AG10803 (cell line): ENCODE measurements around the gene EDEM3.

Source experiments
- DNase-seq: peaks from one replicate; pipeline ENCODE4 v3.0.0; 2010; ENCODE audit warnings: low read depth
- H3K4me3 ChIP-seq: 2 replicates; pipeline ENCODE4 v1.5.1; 2011; ENCODE audit warnings: mild to moderate bottlenecking, low read length, control low read depth
- CTCF ChIP-seq: conservative IDR thresholded peaks from 2 replicates; pipeline ENCODE4 v1.5.1; 2011; ENCODE audit warnings: mild to moderate bottlenecking, low read length, control low read depth, inconsistent platforms

Gene EDEM3

DNA sequence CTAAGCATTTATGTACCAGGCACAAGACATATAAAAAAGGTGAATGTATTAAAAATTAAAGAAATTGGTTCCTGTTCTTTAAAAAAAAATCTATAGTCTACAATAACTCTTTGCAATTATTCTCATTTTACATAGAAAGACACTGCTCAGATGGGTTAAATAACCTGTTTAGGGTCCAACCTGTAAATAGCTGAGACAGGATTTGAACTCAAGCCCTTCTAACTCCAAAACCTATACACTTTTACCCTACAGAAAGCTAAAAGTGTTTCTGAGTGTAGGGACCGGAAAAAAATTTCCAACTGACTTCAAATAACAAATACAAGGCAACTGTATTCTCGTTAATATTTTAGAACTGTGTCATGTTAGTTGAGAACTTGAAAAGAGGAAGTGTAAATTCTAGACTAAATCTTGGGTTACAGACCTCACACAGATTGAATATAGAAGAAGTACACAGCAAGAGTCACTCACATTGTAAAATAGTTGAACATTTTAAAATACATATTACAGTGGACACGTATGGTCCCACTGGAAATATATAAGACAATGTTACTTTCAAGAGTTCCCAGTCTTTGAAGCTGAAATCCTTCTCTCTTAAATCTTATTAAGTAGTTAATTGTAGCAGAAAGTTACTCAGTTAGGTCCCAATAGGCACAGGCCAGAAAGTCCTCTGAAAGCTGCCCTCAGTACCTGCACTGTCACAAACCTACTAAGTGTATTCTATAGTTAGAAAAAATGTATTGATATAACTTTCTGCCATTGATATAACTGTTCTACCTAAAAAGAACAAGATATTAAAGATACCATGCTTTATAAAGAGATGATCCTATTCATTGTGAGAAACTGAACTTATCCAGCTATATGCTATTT, 7.3 kb downstream of the EDEM3 start:
- no peak for DNase-seq
- H3K4me3 ChIP-seq = no peak overlapping the region
- no peak for TF ChIP-seq CTCF

GRCh38 chr1:184745929-184746638, 8.6 kb downstream of the EDEM3 start:
- H3K4me3 ChIP-seq = no peak overlapping the region
- no peak for TF ChIP-seq CTCF
- no peak for DNase-seq

DNA sequence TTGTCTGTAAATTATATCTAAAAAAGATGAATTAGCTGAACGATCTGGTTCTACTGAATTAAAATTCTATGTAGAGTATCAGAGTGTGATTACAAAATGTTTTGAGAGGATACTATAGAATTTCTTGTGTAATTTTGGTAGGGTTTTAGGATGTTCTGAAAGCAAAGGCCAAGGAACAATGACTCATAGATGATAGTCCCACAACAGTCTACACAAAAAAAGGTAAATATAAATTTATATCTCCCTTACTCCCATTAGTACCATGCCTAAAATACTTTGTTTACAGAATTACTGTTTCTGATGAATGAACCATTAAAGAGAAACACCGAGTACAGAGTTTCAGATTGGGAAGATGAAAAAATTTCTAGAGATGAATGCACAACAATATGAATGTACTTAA, 9.5 kb downstream of the EDEM3 start:
- TF ChIP-seq CTCF = no peak
- no peak for DNase-seq
- H3K4me3 ChIP-seq = no peak overlapping the region

- TF ChIP-seq CTCF = no peak
- H3K4me3 ChIP-seq = no peak overlapping the region
- DNase-seq = no peak
These were observed 11.4 kb downstream of the EDEM3 start for GRCh38 chr1:184743062-184743756.

- no peak for TF ChIP-seq CTCF
- H3K4me3 ChIP-seq = no peak overlapping the region
- DNase-seq = no peak
These were observed 14.3 kb downstream of the EDEM3 start for GRCh38 chr1:184740344-184740743.

- DNase-seq = no peak
- H3K4me3 ChIP-seq = no peak overlapping the region
- no peak for TF ChIP-seq CTCF
These were observed 14.9 kb downstream of the EDEM3 start for GRCh38 chr1:184739796-184740195.
